Measurements from ENCODE around the gene SLC6A12. TPM values are rescaled to one million over a fixed set of nuclear protein-coding genes. Genes with fewer than 3 reads are reported as not detected.
"Not testable (repeated sequence)": the region's sequence is repeated elsewhere in the genome, so short reads cannot be mapped to it uniquely, and the experiment has no call there.

The SLC6A12 gene
- polyA plus RNA-seq, 1 donor, result 16.7 TPM

DNA sequence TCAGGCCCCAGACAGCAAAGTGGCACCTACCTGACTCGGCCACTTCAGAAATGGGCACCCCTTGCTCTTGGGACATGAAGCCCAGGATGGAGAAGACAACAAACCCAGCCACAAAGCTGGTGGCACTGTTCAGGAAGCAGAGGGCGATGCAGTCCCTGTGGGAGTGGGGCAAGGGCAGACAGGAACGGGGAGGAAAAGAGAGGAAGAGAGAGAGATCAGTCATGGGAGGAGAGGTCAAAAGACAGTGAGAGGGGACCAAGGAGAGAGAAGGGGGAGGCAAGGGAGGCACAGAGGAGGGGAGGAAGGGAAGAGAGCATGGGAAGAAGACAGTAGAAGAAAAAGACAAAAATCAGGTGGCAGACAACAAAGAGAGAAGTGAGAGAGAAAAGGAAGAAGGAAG, 16.6 kb downstream of the SLC6A12 start:
- no peak for DNase-seq

DNA sequence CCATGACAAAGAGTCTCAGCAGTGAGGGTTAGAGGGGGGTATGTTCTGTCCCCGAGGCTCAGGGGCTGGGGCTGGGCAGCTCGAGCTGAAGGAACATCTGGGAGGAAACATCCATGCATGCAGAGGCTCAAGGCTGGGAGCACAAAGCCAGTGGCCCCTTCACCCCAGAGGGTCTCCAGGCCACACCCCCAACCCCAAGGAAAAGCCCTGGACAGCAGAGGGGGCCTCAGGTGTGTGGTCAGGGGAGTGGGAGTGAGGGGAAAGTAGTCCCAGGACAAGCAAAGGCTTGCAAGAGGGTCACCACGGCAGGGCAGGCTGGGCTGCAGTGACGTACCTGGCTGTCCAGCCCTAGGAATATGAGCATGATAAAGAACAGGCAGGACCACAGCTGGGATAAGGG, 17.5 kb downstream of the SLC6A12 start:
- DNase-seq, result no peak

DNA sequence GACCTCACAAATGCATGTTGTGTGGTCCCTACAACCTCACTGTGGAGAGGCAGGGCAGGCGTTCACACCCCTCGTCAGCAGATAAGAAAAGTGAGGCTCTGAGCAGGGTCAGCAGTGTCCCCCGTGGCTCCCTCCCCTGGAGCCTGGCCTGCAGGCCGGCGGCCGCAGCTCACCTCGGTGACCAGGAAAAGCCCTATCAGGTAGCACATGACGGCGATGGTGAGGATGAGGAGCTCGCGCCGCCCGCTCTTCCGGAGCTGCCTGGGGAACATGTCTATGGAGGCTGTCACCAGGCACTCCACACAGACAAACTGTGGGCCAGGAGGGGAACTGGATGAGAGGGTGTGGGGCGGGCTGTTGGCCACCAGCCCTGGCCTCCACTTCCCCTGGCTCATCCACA, 18.0 kb downstream of the SLC6A12 start:
- DNase-seq, result no peak

DNA sequence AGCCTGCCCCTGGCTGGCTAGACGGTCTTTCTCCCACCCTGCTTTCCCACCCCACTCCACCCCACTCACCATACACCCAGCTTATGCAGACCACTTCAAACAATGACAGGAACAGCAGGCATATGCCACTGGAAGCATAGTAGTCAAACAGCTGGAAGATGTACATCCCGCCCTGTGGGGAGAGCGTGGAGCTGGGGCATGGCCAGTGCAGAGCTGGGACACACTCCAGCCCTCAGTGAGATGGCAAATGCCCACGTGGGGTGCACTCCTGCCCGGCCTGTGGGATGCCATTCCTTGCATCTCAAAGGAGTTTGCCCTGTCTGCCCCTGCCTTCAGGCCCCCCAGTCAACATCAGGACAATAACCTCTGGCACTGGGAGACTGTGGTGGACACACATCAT, 18.8 kb downstream of the SLC6A12 start:
- no peak for DNase-seq

DNA sequence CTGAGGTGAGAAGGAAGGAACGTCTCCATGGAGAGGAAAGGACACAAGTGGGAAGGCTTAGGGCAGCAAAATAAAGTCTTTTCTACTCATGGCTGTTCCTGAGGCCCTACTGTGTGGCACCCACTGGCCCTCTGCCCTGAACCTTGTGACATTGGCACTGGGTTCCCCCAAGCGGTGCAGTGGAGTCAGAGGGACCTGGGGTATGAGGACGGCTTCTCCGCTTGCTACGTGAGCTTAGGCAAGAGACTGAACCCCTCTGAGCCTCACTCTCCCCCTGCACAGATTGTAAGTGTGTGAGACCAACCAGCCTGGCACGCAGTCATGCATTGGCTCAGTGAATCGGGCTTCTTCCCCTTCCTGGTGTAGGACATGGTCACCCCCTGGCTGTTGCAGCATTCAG, 19.7 kb downstream of the SLC6A12 start:
- no peak for DNase-seq

DNA sequence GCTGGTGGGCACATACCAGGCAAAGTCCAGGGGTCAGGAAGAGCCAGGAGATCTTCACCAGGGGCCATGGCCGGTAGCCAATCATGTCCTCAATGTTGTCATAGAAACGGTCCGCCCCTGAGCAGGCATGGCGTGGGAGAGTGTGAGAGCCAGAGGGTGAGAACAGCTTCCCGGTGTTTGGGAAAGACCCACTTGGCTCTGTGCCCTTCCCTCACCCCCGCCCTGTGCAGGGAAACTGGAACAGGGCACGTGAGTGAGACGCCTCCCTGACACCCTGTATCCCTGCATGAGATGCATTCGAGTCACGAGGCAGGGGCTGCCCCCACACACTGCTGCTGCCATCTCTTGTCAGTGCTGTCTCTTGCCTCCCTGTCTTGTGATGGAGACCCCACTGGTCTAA, 20.7 kb downstream of the SLC6A12 start:
- DNase-seq, result no peak

DNA sequence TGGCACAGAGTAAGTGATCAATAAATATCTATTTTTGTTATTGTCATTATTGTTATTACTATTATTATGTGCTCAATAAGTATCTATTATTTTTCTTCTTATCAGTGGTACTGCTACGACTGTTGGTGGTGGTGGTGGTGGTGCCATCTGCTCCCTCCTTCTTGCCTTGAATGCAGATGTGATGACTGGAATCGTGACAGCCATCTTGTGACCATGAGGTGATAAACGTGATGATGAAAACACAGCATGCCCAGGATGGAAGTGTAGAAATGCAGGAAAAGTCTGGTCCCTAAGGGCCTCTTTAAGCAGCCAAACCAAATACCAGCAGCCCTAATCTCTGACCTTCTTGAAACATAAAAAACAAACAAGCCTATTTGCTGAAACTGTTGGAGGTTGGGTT, 22.4 kb downstream of the SLC6A12 start:
- DNase-seq, result no peak

DNA sequence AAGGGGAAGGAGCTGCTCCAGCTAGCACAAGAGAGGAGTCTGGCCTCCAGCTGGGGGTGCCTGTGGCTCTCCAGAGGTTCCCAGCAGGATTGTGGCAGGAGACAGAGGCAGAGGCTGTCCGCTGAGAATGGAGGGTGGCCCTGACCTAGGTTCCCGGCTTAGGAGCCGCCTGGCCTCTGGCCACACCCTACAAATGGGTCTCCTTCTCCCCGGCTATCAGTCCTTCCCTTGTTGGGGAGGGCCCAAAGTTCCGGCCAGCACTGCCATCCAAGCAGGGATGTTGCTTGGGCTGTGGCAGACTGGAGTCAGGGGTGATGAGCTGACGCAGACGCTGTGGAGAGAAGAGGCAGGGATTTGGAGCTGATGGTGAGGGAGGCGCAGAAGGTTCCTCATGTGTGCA, 23.1 kb downstream of the SLC6A12 start:
- DNase-seq, result no peak

DNA sequence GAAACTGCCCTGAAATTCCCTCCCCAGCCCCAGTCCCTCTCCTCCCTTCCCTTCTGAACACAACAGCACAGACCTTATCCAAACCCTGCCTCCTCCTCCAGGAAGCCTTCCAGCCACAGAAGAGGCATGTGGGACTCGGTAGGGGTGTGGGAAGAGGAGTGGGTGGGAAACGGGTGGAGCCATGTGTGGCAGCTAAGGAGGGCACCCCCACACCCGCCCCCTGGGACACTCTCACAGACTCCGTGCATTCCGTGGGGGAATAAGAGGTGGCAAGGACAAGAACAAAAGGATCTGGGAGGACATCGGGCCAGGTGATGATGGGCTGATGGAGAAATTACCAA, 24.4 kb downstream of the SLC6A12 start:
- no peak for DNase-seq

DNA sequence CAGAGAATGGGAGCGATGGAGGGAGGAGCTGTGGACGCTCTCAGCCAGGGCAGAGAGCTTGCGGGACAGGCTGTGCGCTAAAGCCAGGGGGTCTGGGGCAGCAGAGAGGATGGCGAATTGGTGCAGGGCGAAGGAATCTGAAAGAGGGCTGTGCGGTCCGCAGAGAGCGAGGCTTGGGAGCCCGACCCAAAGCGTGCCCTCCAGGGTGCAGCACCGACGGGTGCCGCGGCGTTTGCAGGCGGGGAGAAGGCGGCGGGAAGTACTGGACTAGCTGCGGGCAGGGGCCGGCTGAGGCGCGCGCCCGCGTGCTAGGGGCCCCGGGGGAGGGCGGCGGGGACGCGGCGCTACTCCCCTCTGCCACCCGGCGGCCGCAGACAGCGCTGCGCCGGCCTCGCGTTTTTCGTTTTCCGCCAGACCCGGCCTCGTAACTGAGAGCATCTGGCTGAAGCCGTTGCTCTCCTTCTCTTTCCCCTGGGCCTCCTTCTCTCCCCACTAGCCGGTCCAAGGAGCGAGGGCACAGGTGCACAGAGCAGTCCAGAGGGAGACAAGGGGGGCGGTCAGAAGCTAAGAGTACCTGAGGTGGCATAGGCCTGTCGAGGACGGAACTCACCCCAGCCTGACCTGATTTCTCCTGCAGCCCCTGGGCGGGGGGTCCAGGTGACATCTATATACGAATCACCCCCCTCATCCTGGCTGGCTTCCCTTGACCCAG, 24.9 kb downstream of the SLC6A12 start:
- peak; percentile 70 for DNase-seq

DNA sequence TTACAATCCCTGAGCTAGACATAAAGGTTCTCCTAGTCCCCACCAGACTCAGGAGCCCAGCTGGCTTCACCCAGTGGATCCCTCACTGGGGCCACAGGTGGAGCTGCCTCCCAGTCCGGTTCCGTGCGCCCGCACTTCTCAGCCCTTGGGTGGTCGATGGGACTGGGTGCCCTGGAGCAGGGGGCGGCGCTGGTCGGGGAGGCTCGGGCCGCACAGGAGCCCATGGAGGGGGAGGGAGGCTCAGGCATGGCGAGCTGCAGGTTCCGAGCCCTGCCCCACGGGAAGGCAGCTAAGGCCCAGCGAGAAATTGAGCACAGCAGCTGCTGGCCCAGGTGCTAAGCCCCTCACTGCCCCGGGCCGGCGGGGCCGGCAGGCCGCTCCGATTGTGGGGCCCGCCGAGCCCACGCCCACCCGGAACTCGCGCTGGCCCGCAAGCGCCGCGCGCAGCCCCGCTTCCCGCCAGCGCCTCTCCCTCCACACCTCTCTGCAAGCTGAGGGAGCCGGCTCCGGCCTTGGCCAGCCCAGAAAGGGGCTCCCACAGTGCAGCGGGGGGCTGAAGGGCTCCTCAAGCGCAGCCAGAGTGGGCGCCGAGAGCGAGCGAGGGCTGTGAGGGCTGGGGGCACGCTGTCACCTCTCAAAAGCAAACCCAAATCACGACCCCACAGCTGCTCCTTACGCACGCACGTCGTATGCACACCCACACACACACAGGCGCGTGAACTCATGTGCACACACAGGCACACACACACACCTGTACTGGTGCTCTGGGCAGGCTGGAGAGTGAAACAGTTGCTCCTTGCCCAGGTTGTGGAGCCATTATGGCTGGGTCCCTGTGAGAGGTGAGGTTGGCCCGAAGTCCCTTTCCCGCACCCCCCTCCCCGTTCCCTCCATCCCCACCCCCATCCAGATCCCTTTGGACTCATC, 25.7 kb downstream of the SLC6A12 start:
- not testable (repeated sequence) for DNase-seq

DNA sequence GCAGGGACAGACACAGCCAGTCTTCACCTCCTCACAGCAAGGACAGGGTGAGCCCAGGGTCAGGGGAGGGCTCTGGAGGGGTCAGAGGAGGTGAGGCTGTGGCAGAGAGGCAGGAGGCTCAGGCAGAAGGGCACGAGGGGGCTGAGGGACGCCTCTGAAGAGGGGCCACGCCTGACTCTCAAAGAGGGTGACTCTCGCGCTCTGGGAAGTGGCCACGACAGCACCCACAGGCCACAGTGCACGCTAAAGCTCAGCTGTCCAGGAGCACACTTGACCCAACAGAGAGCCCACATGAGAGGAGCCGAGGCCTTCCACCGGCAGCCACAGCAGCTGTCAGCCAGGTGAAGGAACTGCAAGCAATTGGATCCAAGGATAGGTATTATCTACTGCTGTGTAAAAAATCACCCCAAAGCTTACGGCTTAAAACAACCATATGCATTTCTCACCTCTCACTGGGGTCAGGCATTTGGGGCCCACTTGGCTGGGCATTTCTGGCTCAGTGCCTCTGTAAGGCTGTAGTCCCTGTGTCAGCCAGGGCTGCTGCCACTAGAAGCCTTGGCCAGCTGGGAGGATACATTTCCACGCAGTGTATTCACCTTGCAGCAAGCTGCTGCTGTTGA, 27.8 kb downstream of the SLC6A12 start:
- DNase-seq, result no peak

DNA sequence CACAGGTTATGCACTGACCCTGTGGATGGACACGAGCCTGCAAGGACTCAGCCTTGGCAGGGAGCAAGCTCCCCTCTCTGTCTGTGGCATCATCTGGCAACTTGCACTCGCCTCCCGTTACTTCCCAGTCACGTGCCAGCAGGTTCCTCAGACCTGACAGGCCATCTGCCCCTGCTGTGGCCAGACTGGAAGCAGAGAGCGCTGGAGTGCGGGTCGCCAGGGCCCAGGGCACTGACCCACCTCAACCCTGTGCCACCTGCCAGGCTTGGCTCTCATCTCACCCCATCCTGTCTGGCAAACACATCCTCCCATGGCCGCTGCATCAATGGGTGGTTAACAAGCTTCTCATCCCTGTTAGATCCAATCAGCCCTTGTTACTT, 28.4 kb downstream of the SLC6A12 start:
- no peak for DNase-seq

DNA sequence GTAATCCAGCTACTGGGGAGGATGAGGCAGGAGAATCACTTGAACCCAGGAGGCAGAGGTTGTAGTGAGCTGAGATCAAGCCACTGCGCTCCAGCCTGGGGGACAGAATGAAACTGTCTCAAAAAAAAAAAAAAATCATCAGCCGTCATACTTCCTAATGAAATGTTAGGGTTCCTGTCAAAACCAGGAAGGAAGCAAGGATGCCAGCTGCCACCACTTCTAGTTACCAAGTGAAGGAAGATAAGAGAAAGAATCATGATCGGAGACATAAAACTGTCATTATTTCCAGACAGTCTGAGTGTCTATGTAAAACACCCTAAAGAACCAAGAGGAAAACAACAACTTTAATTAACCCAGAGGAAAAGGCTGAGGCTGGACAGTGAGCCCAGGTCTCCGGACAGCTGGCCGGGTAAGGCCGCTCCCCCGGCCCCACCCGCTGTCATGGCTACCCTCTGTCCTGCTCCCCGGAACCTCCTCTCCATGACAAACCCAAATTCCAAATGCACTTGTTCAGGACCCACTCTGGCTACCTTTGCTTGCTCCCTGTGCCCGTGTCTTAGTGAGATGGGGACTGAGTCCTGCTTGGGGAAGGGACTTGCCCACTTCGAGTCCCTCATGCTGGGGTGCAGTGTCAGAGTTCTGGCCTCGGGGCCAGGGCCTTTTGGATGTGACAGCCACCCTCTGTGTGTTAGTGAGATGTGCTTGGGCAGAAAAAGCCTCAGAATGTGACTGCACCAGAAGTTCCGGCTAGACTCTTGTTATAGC, 29.0 kb downstream of the SLC6A12 start:
- no peak for DNase-seq

DNA sequence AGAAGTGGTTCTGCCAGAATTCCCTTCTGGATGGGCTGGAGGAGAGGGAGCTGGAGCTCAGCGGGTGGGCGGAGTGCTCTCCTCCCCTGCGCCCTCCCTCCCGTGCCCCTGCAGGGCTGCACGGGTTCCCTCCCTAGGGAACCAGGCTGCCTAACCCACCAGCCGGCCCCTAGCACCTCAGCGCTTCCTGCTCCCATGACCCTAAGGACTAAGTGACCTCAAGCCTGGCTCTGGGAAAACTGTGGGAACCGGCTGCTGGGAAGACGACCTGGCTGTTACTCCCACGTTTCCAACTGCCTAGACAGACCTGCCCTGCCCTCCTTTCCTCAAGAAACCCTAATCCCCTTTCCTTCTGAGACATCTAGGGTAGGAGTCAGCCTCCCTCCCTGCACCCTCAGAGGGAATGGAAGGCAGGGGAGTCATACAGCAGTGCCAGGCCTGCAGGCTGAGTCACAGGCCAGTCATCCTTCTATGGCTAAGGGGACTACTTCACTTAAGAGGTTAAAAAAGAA, 31.5 kb downstream of the SLC6A12 start:
- no peak for DNase-seq

DNA sequence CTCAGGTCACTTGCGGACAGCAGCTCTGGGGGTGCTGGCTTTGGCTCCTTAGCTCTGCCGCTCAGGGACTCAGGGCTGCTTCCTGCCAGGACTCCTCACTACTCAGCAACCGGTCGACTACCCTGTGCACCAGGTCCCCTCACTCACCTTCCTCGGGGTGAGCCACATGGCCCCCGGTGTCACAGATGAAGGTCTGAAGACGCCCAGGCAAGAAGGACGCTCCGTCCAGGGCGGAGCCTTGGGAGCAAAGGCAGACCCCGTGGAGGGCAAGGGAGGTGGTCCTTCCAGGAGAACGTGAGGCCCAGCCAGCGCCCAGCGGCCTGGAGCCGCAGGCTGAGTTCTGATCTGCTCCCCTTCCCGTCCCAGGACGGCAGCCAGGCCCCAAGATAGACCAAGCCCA, 32.0 kb downstream of the SLC6A12 start:
- no peak for DNase-seq

DNA sequence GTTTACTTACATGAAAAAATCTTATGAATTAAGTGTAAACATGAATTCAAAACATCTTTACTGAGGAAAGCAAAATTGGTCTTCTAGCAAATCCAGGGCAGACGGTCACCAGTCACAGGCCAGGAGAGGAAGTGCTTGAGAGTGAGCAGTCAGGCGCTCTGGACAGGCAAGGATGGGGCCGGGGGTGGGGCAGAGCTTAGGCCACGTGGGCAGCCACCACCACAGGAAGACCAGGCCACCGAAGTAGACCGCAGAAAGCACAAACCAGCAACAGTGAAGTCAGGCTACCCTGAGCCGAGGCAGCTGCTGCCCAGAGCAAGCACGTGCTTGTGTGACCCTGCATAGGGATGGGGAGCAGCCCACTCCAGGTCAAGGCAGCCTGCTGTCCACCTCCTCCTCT, 33.5 kb downstream of the SLC6A12 start:
- no peak for DNase-seq

DNA sequence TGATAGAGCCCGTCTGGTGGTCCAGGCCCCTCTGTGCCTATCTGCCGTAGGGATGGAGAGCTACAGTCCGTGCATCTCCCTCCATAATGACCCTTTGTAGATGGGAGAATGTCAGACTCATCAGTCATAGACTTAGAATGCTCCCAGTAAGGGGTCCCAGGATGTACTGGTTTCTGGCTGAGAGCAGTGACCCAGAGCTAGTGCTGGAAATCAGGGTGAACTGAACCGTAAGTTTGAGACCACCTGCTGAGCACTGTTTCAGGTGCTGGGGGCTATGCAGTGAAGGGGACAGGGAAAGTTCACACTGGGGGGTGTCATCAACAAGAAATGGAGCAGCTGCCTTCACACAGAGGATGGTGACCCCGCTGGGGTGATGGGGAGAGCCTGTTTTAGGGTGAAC, 34.1 kb downstream of the SLC6A12 start:
- no peak for DNase-seq

DNA sequence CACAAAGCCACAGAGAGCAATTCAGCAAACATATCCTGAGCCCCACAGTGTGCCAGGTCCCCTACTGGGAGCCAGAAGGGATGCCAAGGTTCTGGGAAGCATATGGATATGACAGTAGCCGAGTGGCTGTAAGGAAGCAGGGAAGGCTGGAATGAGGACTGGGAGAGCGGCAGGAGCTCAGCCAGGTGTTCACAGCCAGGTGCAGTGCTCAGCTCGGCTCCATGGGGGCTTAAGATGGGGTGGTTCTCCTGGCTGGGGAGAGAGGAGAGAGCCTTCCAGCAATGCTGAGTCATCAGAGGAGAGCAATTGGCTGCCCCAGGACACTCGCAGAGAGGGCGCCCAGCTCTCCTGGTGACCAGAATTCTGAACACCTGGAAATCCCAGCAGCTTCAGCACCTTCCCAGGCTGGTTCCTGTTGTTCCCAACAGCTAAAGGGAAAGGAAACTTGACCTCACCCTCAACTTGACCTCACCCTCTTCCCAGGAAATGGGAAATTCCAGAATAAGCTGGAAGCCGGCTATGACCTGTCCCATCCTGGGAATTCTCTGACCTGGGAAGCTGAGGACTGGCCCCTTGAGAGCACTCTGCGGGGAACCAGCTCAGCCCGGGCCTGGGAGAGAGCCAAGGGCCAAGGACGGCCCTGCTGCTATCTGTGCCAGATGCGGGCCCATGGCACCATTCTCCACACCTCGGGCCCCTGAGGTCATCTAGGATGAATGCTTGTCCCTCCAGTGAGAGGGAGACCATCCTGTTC, 34.6 kb downstream of the SLC6A12 start:
- DNase-seq, result no peak

DNA sequence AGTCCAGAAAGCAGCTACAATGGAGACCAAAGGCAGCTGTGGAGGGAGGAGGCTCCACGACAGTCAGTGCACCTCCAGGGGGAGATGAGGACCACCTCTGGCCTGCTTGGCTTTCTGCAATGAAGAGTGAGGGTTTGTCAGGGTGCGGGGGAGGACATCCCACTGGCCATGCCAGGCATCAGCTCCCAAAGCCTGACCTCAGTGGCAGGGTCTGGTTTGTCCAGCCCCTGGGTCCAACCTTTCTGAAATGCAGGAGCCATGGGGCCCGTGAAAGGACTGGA, 35.2 kb downstream of the SLC6A12 start:
- DNase-seq, result no peak

DNA sequence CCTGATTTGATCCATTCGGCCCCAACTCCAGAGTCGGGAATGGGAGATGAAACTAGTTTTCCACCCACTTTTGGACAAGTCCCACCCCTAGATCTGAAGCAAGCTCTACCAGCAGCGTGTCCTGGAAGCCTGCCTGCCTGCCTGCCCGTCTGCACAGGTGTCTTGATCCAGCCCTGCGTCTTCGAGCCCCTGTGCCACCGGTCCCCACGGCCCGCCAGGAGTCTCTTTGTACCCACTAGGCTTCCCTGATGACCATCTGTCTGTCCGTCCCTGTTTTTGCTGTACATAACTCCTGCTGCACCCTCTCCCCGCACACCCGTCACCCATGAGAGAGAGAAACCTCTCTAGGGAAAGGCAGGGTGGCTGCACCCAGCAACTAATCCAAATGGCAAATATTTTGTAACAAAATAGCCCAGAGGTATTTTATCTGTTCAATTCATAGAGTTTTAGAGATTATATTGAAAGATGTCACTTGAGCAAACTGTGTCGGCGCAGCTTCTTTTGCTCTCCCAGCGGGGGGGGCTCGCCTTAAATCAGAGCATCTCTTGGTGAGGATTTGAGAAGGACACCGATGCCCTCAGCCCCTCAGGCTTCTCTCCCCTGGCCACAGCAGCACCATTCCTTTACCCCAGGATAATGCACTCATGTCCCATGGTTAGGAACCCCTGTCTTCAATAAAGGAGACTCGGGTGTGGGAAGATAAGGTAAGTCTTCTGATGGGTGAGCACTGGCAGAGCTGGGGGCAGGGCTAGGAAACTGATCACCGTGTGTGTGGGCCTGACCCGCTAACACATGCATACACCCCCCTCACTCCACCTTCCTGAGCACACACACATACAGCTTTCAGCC, 35.8 kb downstream of the SLC6A12 start:
- DNase-seq, result no peak

All from left kidney (tissue), 2 donors.